WERI-Rb-1 (cell line): ENCODE measurements around the gene EN2.

Source experiments
- DNase-seq: peaks from one replicate; pipeline ENCODE4 v3.0.0-alpha.2; 2020
- H3K27ac ChIP-seq: fragments of 250-450 bp; sonication (Bioruptor Pico); 2 replicates; pipeline ENCODE4 v1.5.1; 2020; ENCODE audit warnings: mild to moderate bottlenecking, moderate library complexity
- H3K27me3 ChIP-seq: fragments of 250-450 bp; sonication (Bioruptor Pico); 2 replicates; pipeline ENCODE4 v1.5.1; 2021; ENCODE audit warnings: mild to moderate bottlenecking, low read depth, moderate library complexity; ENCODE audit not compliant: insufficient read depth, severe bottlenecking
- H3K36me3 ChIP-seq: fragments of 250-450 bp; sonication (Bioruptor Pico); 2 replicates; pipeline ENCODE4 v1.5.1; 2020; ENCODE audit warnings: mild to moderate bottlenecking, moderate library complexity
- H3K4me3 ChIP-seq: 2 replicates; pipeline ENCODE4 v1.5.1; 2011; ENCODE audit warnings: low read depth, mild to moderate bottlenecking, control low read depth, low read length
- H3K9me3 ChIP-seq: fragments of 250-450 bp; sonication (Bioruptor Pico); 2 replicates; pipeline ENCODE4 v1.5.1; 2021; ENCODE audit warnings: mild to moderate bottlenecking, moderate library complexity; ENCODE audit not compliant: severe bottlenecking
- CTCF ChIP-seq: IDR thresholded peaks from 2 replicates; pipeline ENCODE4 v1.5.1; 2011; ENCODE audit warnings: low read depth, mild to moderate bottlenecking, control low read depth, inconsistent platforms, low read length

The EN2 gene

DNA sequence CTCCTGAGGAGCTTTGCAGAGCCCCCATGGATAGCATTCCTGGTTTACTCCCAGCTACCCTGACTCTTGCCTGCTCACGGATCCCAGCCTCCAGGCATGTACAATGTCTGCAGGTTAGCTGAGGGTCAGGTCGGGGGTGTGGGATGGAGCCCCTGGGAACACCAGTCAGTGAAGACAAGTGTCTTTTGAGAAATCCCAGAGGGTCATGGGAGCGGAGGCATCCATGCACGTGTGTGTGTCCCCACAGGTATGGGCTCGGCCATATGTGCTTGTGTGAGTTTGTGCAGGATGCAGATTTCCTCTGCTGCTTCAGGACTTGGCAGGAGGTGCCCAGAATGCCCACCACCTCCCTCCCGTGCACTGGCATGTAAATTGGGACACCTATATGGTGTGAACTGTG, 28.3 kb upstream of the EN2 start:
- H3K27ac ChIP-seq, result no peak overlapping the region
- no peak for DNase-seq

GRCh38 chr7:155430606-155431005, 27.3 kb upstream of the EN2 start:
- H3K36me3 ChIP-seq, result no peaks in the 10 kb centered on the region
- H3K4me3 ChIP-seq, result no peak overlapping the region
- no peak overlapping the region for H3K27ac ChIP-seq
- no peak for DNase-seq
- no peak for TF ChIP-seq CTCF
- H3K9me3 ChIP-seq, result peaks cover 5% of the 10 kb centered on the region
- H3K27me3 ChIP-seq, result peaks cover 59% of the 10 kb centered on the region

More for the DNA sequence above, 28.3 kb upstream of the EN2 start:
- no peaks in the 10 kb centered on the region for H3K36me3 ChIP-seq
- TF ChIP-seq CTCF, result no peak
- H3K4me3 ChIP-seq, result no peak overlapping the region
- H3K9me3 ChIP-seq, result peaks cover 5% of the 10 kb centered on the region
- peaks cover 52% of the 10 kb centered on the region for H3K27me3 ChIP-seq

GRCh38 chr7:155431231-155431630, 26.7 kb upstream of the EN2 start:
- no peak for TF ChIP-seq CTCF
- Histone ChIP-seq H3K27ac (no peak overlapping the region), H3K27me3 (peaks cover 65% of the 10 kb centered on the region), H3K36me3 (no peaks in the 10 kb centered on the region), H3K9me3 (peaks cover 5% of the 10 kb centered on the region), H3K4me3 (no peak overlapping the region)
- no peak for DNase-seq

- Histone ChIP-seq H3K4me3 (no peak overlapping the region), H3K27ac (no peak overlapping the region), H3K9me3 (peaks cover 5% of the 10 kb centered on the region), H3K36me3 (no peaks in the 10 kb centered on the region), H3K27me3 (peaks cover 70% of the 10 kb centered on the region)
- DNase-seq, result no peak
- TF ChIP-seq CTCF, result no peak
Observed at GRCh38 chr7:155431711-155432110, 26.2 kb upstream of the EN2 start.

DNA sequence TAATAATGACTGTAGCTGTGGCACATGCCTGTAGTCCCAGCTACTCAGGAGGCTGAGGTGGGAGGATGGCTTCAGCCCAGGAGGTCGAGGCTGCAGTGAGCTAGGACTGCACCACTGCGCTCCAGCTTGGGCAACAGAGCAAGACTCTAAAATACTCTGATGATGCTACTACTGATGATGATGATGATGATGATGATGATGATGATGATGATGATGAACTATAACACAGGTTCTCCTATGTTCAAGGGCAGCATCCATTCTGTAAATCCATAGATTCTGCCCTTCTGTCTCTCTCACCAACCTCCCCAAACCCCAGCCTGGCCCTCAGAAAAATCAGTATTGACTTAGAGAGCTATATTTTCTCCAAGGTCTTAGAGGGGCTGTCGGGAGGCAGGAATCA, 22.8 kb upstream of the EN2 start:
- H3K27ac ChIP-seq, result no peak overlapping the region
- no peaks in the 10 kb centered on the region for H3K36me3 ChIP-seq
- H3K27me3 ChIP-seq, result peaks cover 82% of the 10 kb centered on the region
- peaks cover 5% of the 10 kb centered on the region for H3K9me3 ChIP-seq
- DNase-seq, result no peak
- no peak overlapping the region for H3K4me3 ChIP-seq
- no peak for TF ChIP-seq CTCF

DNA sequence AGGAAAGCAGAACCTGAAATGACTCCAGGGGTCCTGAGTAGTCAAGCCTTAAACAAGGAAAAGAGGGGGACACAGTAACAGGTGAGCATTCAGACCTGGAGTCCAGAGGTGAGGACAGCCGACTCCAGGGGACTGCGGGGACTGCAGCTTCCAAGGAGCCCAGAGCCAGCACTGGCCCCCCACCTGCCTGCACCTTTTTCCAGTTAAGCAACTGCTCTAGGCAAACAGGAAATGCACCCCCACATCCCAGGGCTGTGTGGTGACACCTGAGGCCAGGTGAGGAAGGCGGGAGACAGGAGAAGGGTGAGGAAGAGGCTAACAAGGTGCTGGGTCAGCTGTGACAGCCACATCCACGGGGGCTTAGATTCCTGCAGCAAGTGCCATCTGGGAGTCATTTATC, 20.1 kb upstream of the EN2 start:
- TF ChIP-seq CTCF, result no peak
- Histone ChIP-seq H3K4me3 (no peak overlapping the region), H3K27ac (no peak overlapping the region), H3K9me3 (peaks cover 5% of the 10 kb centered on the region), H3K36me3 (no peaks in the 10 kb centered on the region), H3K27me3 (peaks cover 86% of the 10 kb centered on the region)
- no peak for DNase-seq
